HepG2 (cell line): ENCODE measurements around the gene NOTCH4. TPM values are rescaled to one million over a fixed set of nuclear protein-coding genes. Genes with fewer than 3 reads are reported as not detected.
A peak's percentile ranks its signal among the peaks of the same experiment; 100 is the strongest.

Experiments
- GATAD1 ChIP-seq: IDR thresholded peaks from 2 replicates; pipeline ENCODE4 v1.6.1; 2016; ENCODE audit warnings: missing genetic modification reagents, missing compliant biosample characterization
- KDM3A ChIP-seq: IDR thresholded peaks from 2 replicates; pipeline ENCODE4 v1.6.1; 2018; ENCODE audit warnings: low read depth, missing compliant biosample characterization
- NCOA2 ChIP-seq: sonication (generic); formaldehyde crosslinking; IDR thresholded peaks from 2 replicates; pipeline ENCODE4 v1.8.0; 2022; ENCODE audit warnings: inconsistent platforms
- NFRKB ChIP-seq: fragments of 450-650 bp; IDR thresholded peaks from 2 replicates; pipeline ENCODE4 v1.6.1; 2017
- POLR2A ChIP-seq, 2 experiments: IDR thresholded peaks; 2 replicates each; pipeline ENCODE4 v1.6.1; 2011; ENCODE audit warnings: low read depth in 2 of 2, low read length in 2 of 2, mild to moderate bottlenecking in 1 of 2, moderate library complexity in 1 of 2; ENCODE audit not compliant: insufficient read depth in 1 of 2
- RNF2 ChIP-seq: fragments of 450-650 bp; conservative IDR thresholded peaks from 2 replicates; pipeline ENCODE4 v1.6.1; 2016; ENCODE audit warnings: low read depth
- SNAI1 ChIP-seq: sonication (generic); formaldehyde crosslinking; IDR thresholded peaks from 2 replicates; pipeline ENCODE4 v1.5.0; 2020; ENCODE audit warnings: mild to moderate bottlenecking, missing genetic modification reagents, borderline replicate concordance
- SOX5 ChIP-seq: IDR thresholded peaks from 2 replicates; pipeline ENCODE4 v1.6.1; 2016; ENCODE audit warnings: borderline replicate concordance
- STAT6 ChIP-seq: sonication (generic); formaldehyde crosslinking; IDR thresholded peaks from 2 replicates; pipeline ENCODE4 v1.4.0; 2020; ENCODE audit warnings: missing genetic modification reagents, mild to moderate bottlenecking, borderline replicate concordance
- TOPORS ChIP-seq: sonication (generic); formaldehyde crosslinking; IDR thresholded peaks from 2 replicates; pipeline ENCODE4 v1.8.0; 2023; ENCODE audit warnings: mild to moderate bottlenecking, missing genetic modification reagents
- ZFP41 ChIP-seq: sonication (generic); formaldehyde crosslinking; IDR thresholded peaks from 2 replicates; pipeline ENCODE4 v1.4.0; 2020; ENCODE audit warnings: mild to moderate bottlenecking, missing genetic modification reagents, borderline replicate concordance
- ZNF253 ChIP-seq: sonication (generic); formaldehyde crosslinking; IDR thresholded peaks from 2 replicates; pipeline ENCODE4 v1.8.0; 2022; ENCODE audit warnings: mild to moderate bottlenecking, missing genetic modification reagents, borderline replicate concordance
- ZNF282 ChIP-seq: fragments of 450-650 bp; IDR thresholded peaks from 2 replicates; pipeline ENCODE4 v1.6.1; 2018; ENCODE audit not compliant: partially characterized antibody
- ZNF317 ChIP-seq: sonication (generic); formaldehyde crosslinking; IDR thresholded peaks from 2 replicates; pipeline ENCODE4 v1.5.0; 2020; ENCODE audit warnings: mild to moderate bottlenecking, missing genetic modification reagents
- ZNF44 ChIP-seq: sonication (generic); formaldehyde crosslinking; IDR thresholded peaks from 2 replicates; pipeline ENCODE4 v1.5.1; 2020; ENCODE audit warnings: mild to moderate bottlenecking, missing genetic modification reagents
- ZNF841 ChIP-seq: sonication (generic); formaldehyde crosslinking; IDR thresholded peaks from 2 replicates; pipeline ENCODE4 v1.8.1; 2023; ENCODE audit warnings: missing genetic modification reagents, borderline replicate concordance
- ZSCAN25 ChIP-seq: sonication (generic); formaldehyde crosslinking; IDR thresholded peaks from 2 replicates; pipeline ENCODE4 v1.8.0; 2022; ENCODE audit warnings: mild to moderate bottlenecking, missing genetic modification reagents
- polyA plus RNA-seq, 8 experiments: library from polyadenylated mRNA; depleted of rRNA in 3 of 8; stranded (reverse) in 7 of 8; unstranded in 1 of 8; fragments of >200 nt; fragmentation: Illumina TruSeq in 4 of 8; extraction: Trizol in 4 of 8; gene quantifications; 2 replicates each; pipeline versions ENCODE4 v1.2.1 to v1.2.3, GENCODE V29; 2011 to 2016; ENCODE audit warnings: low read depth in 4 of 8, missing spikeins in 1 of 8, mixed read lengths in 1 of 8; ENCODE audit not compliant: insufficient read depth in 1 of 8
- total RNA-seq, 5 experiments: library from RNA; depleted of rRNA; stranded (reverse); fragments of >200 nt; fragmentation: Illumina TruSeq; extraction: Trizol; gene quantifications; 2 replicates each; pipeline ENCODE4 v1.2.3, GENCODE V29; 2016; ENCODE audit warnings: low read depth in 1 of 5
- TF ChIP-seq, protein P1 (sequence below): sonication (generic); formaldehyde crosslinking; IDR thresholded peaks from 2 replicates; pipeline ENCODE4 v1.8.1; 2023; ENCODE audit warnings: mild to moderate bottlenecking, missing genetic modification reagents
- TF ChIP-seq, protein P2 (sequence below): sonication (generic); formaldehyde crosslinking; IDR thresholded peaks from 2 replicates; pipeline ENCODE4 v1.4.0; 2020; ENCODE audit warnings: missing genetic modification reagents, borderline replicate concordance
- TF ChIP-seq, protein P3 (sequence below): sonication (generic); formaldehyde crosslinking; IDR thresholded peaks from 2 replicates; pipeline ENCODE4 v1.8.1; 2023; ENCODE audit warnings: mild to moderate bottlenecking, missing genetic modification reagents

Gene NOTCH4
- total and polyA plus RNA-seq, 2 of the 13 experiments (the other 11 are each of a cell fraction or from before 2014, with no cell fraction given), result 0.51 to 0.83 TPM

DNA sequence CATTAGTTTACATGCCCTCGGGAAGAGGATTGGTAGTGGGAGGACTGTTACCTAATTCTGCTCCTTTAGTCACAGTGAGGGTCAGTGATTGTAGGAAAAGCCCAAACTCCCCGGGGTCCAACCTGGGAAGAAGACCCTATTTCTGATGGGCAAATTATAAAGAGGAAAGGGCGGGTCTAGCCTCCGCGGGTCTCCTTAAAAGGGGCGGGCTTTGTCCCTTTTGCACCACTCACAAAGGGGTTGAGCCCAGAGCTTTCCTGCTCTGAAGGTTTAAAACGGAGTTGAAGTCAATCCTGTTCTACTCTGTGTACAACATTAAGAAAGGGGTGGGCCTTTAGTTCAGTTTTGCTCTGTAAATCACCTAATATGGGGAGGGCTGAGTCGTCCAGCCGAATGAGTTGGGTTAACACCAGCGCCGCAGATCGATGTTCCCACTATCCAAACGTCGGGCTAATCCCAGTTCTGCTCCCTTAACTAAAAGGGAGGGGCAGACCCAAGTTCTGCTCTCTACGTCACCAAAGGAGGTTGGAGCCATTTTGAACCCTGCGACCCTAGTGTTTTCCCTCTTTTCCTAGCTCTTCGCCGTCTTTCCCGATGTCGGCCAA, 46.6 kb downstream of the NOTCH4 start (continued):
- TF ChIP-seq, protein P1, sequence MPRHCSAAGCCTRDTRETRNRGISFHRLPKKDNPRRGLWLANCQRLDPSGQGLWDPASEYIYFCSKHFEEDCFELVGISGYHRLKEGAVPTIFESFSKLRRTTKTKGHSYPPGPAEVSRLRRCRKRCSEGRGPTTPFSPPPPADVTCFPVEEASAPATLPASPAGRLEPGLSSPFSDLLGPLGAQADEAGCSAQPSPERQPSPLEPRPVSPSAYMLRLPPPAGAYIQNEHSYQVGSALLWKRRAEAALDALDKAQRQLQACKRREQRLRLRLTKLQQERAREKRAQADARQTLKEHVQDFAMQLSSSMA (CRISPR knock-in tag), result no peak
- TF ChIP-seq, protein P2, sequence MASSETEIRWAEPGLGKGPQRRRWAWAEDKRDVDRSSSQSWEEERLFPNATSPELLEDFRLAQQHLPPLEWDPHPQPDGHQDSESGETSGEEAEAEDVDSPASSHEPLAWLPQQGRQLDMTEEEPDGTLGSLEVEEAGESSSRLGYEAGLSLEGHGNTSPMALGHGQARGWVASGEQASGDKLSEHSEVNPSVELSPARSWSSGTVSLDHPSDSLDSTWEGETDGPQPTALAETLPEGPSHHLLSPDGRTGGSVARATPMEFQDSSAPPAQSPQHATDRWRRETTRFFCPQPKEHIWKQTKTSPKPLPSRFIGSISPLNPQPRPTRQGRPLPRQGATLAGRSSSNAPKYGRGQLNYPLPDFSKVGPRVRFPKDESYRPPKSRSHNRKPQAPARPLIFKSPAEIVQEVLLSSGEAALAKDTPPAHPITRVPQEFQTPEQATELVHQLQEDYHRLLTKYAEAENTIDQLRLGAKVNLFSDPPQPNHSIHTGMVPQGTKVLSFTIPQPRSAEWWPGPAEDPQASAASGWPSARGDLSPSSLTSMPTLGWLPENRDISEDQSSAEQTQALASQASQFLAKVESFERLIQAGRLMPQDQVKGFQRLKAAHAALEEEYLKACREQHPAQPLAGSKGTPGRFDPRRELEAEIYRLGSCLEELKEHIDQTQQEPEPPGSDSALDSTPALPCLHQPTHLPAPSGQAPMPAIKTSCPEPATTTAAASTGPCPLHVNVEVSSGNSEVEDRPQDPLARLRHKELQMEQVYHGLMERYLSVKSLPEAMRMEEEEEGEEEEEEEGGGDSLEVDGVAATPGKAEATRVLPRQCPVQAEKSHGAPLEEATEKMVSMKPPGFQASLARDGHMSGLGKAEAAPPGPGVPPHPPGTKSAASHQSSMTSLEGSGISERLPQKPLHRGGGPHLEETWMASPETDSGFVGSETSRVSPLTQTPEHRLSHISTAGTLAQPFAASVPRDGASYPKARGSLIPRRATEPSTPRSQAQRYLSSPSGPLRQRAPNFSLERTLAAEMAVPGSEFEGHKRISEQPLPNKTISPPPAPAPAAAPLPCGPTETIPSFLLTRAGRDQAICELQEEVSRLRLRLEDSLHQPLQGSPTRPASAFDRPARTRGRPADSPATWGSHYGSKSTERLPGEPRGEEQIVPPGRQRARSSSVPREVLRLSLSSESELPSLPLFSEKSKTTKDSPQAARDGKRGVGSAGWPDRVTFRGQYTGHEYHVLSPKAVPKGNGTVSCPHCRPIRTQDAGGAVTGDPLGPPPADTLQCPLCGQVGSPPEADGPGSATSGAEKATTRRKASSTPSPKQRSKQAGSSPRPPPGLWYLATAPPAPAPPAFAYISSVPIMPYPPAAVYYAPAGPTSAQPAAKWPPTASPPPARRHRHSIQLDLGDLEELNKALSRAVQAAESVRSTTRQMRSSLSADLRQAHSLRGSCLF (CRISPR knock-in tag), result no peak
- TF ChIP-seq GATAD1 (peak; percentile 1; the same call in 1 of the 2 replicates), ZNF282 (no peak), NCOA2 (0 out of 2 replicates have a peak, but pooled peaks have one; percentile 1), ZNF317 (peak; percentile 69; the same call in 1 of the 2 replicates), SOX5 (CRISPR knock-in tag) (no peak; the same call in 1 of the 2 replicates), RNF2 (no peak), ZNF841 (CRISPR knock-in tag) (no peak), ZNF44 (CRISPR knock-in tag) (no peak), SNAI1 (no peak), ZNF253 (CRISPR knock-in tag) (no peak), KDM3A (CRISPR knock-in tag) (peak; percentile 67; the same call in 1 of the 2 replicates), POLR2A (IDR thresholded peaks at IDR 0.05; ENCODE audit: insufficient read depth in 1 of 2, low read depth in 2 of 2, low read length in 2 of 2) (peak; percentile 59 to 79), STAT6 (CRISPR knock-in tag) (no peak), TOPORS (no peak), ZFP41 (CRISPR knock-in tag) (no peak), ZSCAN25 (CRISPR knock-in tag) (no peak), NFRKB (no peak)
- TF ChIP-seq, protein P3, sequence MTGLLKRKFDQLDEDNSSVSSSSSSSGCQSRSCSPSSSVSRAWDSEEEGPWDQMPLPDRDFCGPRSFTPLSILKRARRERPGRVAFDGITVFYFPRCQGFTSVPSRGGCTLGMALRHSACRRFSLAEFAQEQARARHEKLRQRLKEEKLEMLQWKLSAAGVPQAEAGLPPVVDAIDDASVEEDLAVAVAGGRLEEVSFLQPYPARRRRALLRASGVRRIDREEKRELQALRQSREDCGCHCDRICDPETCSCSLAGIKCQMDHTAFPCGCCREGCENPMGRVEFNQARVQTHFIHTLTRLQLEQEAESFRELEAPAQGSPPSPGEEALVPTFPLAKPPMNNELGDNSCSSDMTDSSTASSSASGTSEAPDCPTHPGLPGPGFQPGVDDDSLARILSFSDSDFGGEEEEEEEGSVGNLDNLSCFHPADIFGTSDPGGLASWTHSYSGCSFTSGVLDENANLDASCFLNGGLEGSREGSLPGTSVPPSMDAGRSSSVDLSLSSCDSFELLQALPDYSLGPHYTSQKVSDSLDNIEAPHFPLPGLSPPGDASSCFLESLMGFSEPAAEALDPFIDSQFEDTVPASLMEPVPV, result no peak
